LNCAP (cell line): ENCODE data around the gene HSD17B13.

Experiments used
- CTCF ChIP-seq: fragments of 450-650 bp; IDR thresholded peaks from 2 replicates; pipeline ENCODE4 v1.5.1; 2017; ENCODE audit warnings: mild to moderate bottlenecking

The HSD17B13 gene

GRCh38 chr4:87270825-87271224 lies 51.9 kb downstream of the HSD17B13 start:
- TF ChIP-seq CTCF, result no peak

GRCh38 chr4:87270144-87270543 lies 52.5 kb downstream of the HSD17B13 start:
- TF ChIP-seq CTCF, result peak; percentile 84

GRCh38 chr4:87268411-87268810 lies 54.3 kb downstream of the HSD17B13 start:
- no peak for TF ChIP-seq CTCF

GRCh38 chr4:87266986-87267385 lies 55.7 kb downstream of the HSD17B13 start:
- TF ChIP-seq CTCF, result no peak

GRCh38 chr4:87262886-87263285 lies 59.8 kb downstream of the HSD17B13 start:
- no peak for TF ChIP-seq CTCF

GRCh38 chr4:87260477-87260876 lies 62.2 kb downstream of the HSD17B13 start:
- TF ChIP-seq CTCF, result no peak

- no peak for TF ChIP-seq CTCF
Measured at GRCh38 chr4:87258677-87259076, 64.0 kb downstream of the HSD17B13 start.

GRCh38 chr4:87257523-87257922 lies 65.2 kb downstream of the HSD17B13 start:
- no peak for TF ChIP-seq CTCF
